HepG2 (cell line): ENCODE results near the gene CCDC183.

ENCODE experiments used
- AFF4 ChIP-seq: sonication (generic); formaldehyde crosslinking; IDR thresholded peaks from 2 replicates; pipeline ENCODE4 v1.4.0; 2020; ENCODE audit warnings: missing genetic modification reagents
- CTCF ChIP-seq: sonication (generic); formaldehyde crosslinking; IDR thresholded peaks from 2 replicates; pipeline ENCODE4 v1.5.0; 2020; ENCODE audit warnings: mild to moderate bottlenecking, missing genetic modification reagents, moderate library complexity
- DZIP1 ChIP-seq: sonication (generic); formaldehyde crosslinking; IDR thresholded peaks from 2 replicates; pipeline ENCODE4 v1.5.0; 2020; ENCODE audit warnings: mild to moderate bottlenecking, missing genetic modification reagents
- HBP1 ChIP-seq: IDR thresholded peaks from 2 replicates; pipeline ENCODE4 v1.6.1; 2016; ENCODE audit warnings: low read depth, control low read depth
- HMGXB3 ChIP-seq: sonication (generic); formaldehyde crosslinking; IDR thresholded peaks from 2 replicates; pipeline ENCODE4 v1.4.0; 2020; ENCODE audit warnings: missing genetic modification reagents, borderline replicate concordance
- MYC ChIP-seq: sonication (generic); formaldehyde crosslinking; IDR thresholded peaks from 2 replicates; pipeline ENCODE4 v1.9.0; 2021; ENCODE audit warnings: missing genetic modification reagents, borderline replicate concordance
- REST ChIP-seq, 2 experiments: IDR thresholded peaks; 2 replicates each; pipeline ENCODE4 v1.6.1; 2011 to 2012; ENCODE audit warnings: low read length in 2 of 2, borderline replicate concordance in 1 of 2, low read depth in 1 of 2, mild to moderate bottlenecking in 1 of 2, moderate library complexity in 1 of 2
- ZFYVE20 ChIP-seq: sonication (generic); formaldehyde crosslinking; IDR thresholded peaks from 2 replicates; pipeline ENCODE4 v1.8.0; 2023; ENCODE audit warnings: low read depth, mild to moderate bottlenecking, moderate library complexity, missing genetic modification reagents, borderline replicate concordance
- ZNF274 ChIP-seq: sonication (generic); formaldehyde crosslinking; IDR thresholded peaks from 2 replicates; pipeline ENCODE4 v1.5.1; 2020; ENCODE audit warnings: mild to moderate bottlenecking, missing genetic modification reagents

GRCh38 chr9:136759001-136759400 is 37.1 kb upstream of the CCDC183 start:
- TF ChIP-seq CTCF (CRISPR knock-in tag) (no peak), ZNF274 (no peak), ZFYVE20 (no peak), AFF4 (CRISPR knock-in tag) (no peak), HBP1 (CRISPR knock-in tag) (no peak), REST (IDR thresholded peaks at IDR 0.05; ENCODE audit: borderline replicate concordance in 1 of 2, low read depth in 1 of 2, low read length in 2 of 2) (no peak), HMGXB3 (no peak), DZIP1 (CRISPR knock-in tag) (no peak), MYC (CRISPR knock-in tag) (no peak)
